HG02870 (cell line): ENCODE data around the gene SNUPN.

ENCODE experiments used
- ATAC-seq: cut with Tn5 transposase; IDR thresholded peaks from one replicate; pipeline ENCODE4 v1.9.1; 2021; ENCODE audit warnings: mild to moderate bottlenecking, moderate library complexity; ENCODE audit not compliant: unreplicated experiment

SNUPN gene

DNA sequence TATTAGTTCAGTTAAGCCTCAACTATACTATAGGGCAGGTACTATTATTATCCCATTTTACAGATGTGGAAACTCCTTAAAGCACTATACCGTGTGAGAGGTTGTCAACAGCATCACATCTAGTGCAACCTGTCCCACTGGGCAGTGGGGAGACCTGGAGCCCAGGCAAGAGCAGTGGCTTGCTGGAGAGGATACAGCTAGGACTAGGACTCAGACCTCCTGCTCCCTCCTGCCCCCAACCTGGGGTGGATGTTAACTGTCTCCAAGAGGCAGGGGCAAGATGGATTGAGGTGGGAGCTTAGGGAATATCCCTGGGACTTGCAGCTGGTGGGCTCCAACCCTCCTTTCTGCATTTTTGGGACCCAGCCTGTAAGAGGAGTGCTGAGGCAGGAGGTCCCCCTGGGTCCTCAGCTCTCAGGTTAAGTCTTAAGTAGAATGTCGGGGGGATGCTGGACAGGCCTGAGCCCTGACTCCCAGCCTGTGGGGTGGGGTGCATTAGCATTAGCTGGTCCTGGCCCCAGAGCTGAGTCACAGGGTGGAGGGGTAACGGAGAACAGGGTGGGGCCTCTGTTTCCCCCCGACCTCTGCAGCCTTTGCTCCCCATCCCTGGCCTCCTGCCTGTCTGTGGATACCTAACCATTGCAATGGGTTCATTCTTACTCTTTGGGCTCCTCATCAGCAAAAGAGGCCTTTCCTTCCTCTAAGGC is 28.8 kb upstream of the SNUPN start:
- no peak for ATAC-seq

DNA sequence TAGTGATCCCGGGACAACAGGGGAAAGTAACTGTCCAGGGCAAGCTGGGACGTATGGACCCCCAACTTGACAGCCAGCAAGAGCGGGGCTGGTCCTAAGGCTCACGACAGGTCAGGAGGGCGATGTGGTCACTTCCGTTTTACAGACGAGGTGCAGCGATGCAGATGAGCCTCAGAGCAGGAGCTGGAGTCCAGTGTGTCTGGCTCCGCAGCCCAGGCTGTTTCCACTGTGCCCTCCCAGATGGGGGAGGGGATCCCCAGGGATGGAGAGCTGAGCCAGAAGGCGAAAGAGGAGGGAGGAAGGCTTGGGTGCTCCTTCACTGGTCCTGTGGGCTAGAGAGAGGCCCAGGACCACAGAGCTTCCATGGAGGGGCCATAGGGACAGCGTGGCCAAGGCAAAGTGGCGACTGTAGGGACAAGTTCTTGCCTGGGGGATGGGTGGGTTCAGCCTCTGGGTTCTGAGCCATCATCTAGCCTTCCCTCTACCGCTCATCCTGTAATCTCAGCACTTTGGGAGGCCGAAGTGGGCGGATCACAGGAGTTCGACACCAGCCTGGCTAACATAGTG is 27.9 kb upstream of the SNUPN start:
- no peak for ATAC-seq

DNA sequence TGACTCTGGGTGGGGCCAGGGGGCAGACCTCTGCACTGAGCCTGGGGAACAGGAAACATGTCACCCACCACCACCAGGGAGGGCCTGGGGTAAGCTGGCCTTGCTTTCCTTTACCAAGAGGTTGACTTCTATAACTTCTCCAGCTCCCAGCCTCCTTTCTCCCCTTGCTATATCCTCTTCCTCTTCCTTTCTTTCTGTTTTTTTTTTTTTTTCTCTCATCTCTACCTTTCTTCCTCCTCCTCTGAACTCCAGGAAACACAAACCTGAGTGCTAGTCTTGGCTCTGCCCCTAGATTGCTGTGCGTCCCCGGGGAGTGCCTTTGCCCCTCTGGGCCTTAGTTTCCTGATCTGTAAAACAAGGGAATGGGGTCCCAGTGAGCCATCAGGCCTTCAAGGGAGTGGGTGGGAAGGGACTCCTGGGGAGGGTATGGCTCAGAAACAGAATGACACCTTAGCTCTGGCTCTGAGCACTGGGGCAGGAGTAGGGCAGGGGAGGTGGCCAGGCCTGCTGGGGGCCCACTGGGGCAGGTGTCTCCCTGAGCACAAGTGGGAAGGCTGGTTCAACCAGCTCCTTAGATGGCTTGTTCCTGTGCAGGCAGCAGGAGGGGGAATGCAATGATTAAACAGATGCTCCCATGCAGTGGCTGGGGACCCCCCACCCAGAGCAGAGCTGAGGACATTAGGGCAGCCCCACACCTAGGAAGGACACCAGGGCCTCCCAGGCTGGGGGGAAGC is 26.5 kb upstream of the SNUPN start:
- ATAC-seq = no peak

DNA sequence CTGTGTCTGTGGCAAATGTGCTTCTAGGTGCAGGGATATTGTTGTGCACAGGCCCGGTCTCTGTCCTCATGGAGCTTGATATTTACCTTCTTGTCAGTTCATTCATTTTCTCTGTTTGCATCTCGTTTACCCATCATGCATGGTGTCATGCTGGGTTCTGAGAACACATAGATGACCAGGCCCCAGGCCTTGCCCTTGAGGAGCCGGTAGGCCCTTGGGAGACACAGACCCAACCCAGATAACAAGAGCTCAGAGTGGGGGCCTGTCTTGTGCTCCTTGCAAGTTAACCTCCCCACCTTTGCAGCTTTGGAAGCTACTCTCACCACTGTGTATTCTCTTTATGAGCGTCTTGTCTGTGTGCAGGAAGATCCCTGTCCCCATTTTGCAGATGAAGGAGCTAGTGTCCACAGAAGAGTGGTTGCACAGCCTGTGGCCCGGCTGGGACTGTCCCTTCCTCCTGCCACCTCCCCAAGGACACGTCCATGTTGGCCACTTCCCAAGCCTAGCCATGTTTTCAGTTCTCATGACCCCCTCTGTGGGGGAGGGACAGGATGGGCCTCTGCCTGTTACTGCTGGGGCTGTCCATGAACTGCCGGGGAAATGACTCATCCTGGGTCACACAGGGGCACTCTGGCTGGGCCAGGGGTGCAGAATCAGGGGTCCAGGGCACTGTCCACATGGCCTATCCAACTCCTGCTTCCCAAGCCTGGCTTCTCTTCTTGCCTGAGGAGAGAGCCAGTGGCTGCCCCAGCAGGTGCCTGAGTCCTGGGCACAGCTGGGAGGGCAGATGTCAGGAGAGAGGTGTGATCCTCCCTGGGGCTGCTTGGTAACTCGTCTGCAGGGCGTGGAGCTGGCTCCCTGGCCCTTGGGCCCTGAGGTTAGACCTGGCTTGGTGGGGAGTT is 25.6 kb upstream of the SNUPN start:
- no peak for ATAC-seq

DNA sequence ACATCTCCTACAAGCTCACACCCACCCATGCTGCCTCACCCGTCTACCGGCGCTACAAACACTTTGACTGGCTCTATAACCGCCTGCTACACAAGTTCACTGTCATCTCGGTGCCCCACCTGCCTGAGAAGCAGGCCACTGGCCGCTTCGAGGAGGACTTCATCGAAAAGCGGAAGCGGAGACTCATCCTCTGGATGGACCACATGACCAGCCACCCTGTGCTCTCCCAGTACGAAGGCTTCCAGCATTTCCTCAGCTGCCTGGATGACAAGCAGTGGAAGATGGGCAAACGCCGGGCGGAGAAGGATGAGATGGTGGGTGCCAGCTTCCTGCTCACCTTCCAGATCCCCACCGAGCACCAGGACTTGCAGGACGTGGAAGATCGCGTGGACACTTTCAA is 24.3 kb upstream of the SNUPN start:
- ATAC-seq = no peak

DNA sequence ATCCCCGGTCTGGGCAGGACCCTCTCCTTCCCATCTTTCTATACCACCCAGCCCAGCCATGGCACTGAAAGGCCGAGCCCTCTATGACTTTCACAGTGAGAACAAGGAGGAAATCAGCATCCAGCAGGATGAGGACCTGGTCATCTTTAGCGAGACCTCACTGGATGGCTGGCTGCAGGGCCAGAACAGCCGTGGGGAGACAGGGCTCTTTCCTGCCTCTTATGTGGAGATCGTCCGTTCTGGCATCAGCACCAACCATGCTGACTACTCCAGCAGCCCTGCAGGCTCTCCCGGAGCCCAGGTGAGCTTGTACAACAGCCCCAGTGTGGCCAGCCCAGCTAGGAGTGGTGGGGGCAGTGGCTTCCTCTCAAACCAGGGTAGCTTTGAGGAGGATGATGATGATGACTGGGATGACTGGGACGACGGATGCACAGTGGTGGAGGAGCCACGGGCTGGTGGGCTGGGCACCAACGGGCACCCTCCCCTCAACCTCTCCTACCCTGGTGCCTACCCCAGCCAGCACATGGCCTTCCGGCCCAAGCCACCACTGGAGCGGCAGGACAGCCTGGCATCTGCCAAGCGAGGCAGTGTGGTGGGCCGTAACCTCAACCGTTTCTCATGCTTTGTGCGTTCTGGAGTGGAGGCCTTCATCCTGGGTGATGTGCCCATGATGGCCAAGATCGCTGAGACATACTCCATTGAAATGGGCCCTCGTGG is 23.7 kb upstream of the SNUPN start:
- no peak for ATAC-seq

DNA sequence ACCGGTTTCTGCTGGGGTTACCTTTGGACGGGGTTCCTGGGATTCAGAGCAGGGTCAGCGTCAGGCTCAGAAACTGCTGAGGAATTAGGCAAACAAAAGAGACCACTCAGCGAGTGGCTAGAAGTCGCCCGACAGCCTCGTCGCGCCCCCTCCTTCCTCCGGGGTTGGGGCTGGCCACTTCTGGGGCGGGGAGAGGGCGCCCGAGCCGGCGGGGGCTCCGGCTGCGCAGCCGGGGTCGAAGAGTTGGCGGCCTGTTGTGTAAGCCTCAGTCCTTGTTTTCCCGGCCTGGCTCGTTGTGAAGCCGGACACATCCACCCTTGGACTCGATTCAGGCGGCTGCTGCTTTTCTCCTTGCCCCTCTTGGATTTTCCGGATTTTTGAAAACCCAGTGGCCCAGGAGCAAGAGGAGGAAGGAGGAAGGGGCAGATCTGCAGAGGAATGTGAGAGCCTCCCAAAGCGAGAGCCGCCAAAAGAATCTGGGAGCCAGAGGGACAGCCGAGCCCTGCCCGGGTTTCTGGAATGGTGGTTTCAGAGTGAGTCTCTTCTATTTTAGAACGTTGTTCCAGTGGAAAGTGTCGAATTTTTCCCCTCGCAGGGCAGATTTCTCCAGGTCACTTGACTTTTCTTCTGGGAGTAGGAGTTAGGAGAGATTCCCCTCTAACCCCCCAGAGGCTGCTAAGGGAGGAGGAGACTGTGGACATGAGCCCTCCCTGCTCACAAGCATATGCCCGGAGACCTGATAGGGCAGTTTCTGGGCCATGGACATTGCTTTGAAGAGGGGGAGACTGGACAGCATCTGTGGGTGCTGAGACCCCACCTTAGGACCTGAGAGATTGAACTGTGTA is 22.9 kb upstream of the SNUPN start:
- ATAC-seq = no peak

DNA sequence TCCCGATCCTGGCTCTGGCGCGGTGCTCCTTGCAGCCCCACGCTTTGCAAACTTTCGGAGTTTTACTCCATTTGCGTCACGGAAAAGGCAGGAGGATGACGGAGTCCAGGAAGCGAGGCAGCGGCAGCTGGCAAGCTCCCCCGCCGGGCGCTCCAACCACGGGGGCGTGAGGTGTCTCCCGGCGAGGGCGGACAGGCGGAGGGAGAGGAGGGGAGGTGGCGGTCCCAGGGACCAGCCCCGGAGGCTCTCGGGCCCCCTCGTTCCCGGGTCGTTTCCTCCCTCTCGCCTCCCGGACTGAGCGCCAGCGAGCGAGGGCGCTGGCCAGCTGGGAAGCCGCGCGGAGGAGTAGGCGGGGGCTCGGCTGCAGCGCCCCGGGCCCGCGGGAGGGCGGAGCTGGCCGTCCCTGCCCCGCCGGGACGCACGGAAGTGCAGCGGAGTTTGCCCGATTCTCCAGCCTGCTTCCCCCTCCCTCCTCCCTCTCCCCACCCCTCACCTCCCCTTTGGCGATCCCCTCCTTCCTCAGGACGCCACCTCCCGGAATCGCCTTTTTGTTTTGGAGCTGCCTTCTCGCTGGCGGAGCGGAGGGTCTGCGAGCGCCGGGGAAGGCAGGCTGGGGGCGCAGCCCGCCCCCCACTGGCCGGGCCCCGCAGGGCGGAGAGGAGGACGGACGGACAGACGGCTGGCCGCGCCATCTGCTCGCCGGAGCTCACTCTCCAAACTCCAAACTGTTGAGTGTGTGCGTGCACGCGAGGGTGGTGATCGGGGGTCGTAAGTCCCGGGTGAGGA is 22.0 kb upstream of the SNUPN start, which contains the start of gene SNX33:
TSS of gene SNX33 (plus strand) at position 543 of the 786 bp plus-strand sequence. CDS start 1,191 bp downstream, outside the sequence.
- no peak for ATAC-seq

DNA sequence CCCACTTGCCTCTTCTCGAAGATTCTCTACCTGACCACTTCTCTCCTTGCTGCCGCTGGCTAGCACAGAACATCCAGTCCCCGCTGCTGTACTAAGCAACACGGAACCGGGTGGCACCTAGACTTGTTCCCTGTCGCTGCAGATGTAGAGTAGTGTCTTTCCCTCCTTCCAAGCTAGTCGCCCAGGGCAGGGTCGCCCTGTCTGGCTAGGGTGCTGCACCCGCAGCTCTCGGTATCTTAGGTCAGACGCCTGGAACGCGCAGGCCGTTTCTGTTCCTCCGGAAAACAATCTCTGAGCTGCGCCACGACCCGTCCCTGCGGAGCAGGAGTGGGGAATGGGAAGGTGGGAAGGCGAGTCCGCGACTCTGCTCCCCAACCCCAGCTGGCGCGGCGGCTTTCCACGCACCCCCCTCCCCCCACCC is 21.4 kb upstream of the SNUPN start:
- no peak for ATAC-seq

DNA sequence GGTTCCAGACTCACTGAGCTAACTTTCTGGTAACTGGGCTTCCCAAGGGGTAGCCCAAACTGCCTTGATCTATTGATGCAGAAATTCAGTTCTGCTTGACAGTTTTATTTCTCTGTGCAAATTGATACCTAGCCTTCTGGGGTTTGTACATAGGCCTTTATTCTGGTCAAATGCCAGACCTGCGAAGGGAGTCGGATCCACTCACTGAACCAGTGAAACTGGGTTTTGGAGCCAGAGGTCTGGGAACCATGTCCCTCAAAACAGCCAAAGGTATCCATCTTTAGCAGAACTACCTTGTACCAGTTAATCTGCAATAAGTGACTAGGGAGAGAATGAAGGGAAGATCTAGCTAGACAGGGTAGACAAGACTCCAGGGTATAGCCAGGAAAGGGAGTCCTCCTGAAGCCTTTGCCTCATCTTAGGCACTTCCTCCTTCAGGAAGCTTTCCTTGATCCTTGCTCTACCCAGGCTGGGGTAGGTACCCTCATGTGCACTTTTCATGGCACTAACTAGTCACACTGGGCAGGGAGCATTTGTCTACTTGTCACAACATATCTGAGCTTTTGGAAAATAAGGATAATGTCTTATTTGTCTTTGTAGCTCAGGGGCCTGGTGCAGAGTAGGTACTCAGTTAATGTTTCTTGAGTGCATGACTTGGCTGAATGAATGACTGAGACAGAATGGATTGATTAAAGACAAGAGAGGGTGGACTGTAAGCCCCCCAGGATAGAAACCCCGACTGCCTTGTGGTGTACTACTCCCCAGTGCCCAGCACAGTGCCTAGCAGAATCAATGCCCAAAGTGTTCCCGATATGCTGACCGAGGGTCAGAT is 20.8 kb upstream of the SNUPN start:
- no peak for ATAC-seq

DNA sequence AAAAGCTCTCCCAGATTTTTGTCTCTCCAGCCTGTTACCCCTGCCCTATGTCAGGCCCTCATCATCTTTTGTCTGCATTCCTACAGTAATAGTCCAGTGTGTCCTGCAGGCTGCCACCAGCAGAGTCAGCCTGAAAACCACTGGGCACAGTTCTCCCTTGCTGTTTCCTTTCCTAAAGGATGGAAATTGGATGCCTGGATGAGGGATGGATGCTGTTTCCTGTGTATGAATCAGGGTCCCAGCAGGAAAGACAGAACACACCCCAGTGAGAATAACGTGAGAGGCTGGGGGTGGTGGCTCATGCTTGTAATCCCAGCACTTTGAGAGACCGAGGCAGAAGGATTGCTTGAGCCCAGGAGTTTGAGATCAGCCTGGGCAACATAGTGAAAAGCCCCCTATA is 18.9 kb upstream of the SNUPN start:
- no peak for ATAC-seq

DNA sequence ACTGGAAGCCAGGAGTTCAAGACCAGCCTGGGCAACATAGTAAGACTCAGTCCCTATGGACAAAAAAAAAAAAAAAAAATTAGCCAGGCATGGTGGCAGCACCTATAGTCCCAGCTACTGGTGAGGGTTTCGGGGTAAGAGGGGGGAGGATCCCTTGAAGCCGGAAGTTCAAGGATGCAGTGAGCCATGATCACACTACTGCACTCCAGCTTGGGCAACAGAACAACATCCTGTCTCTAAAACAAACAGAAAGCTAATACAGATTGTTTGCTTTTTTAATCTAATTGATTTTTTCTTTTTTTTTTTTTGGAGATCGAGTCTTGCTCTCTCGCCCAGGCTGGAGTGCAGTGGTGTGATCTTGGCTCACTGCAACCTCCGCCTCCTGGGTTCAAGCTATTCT is 16.1 kb upstream of the SNUPN start:
- no peak for ATAC-seq

DNA sequence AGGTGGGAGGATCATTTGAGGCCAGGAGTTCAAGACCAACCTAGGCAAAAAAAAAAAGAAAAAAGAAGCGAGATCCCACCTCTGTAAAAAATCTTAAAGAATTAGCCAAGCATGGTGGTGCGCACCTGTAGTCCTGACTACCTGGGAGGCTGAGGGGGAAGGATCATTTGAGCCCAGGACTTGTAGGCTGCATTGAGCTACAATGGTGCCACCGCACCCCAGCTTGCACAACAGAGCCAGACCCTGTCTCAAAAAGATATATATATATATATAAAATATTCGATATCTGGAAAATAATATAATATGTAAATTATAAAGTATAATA is 15.6 kb upstream of the SNUPN start:
- ATAC-seq = no peak

DNA sequence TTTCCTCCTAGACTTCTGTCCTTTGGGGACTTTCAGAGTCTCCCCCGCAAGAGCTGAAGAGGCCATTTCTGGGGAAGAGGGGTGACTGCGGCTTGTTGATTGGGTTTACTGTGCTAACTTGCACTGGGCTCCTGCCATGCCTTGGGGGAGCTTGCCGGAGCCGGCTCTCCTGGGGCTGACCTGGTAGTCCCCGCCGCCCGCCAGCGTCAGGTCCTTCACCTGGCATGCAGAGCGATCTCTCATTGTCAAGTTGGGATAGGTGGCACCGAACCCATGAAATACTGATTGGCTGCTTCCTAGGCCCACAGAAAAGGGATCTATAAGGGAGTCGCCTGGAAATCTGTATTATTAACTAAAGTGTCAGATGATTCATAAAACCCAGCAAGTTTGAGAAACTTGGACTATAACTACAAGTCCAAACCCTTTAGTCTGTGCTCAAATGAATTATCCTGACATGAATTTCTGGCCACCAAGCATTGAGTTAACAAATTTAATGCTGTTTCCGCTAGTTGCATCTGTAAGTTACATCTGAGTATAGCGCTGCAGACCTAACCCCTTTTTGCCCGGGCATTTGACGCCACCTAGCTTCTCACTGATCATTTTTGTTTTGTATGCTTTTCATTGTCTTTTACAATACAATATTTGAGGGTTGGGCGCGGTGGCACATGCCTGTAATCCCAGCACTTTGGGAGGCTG is 15.1 kb upstream of the SNUPN start:
- peak; percentile 25 for ATAC-seq

DNA sequence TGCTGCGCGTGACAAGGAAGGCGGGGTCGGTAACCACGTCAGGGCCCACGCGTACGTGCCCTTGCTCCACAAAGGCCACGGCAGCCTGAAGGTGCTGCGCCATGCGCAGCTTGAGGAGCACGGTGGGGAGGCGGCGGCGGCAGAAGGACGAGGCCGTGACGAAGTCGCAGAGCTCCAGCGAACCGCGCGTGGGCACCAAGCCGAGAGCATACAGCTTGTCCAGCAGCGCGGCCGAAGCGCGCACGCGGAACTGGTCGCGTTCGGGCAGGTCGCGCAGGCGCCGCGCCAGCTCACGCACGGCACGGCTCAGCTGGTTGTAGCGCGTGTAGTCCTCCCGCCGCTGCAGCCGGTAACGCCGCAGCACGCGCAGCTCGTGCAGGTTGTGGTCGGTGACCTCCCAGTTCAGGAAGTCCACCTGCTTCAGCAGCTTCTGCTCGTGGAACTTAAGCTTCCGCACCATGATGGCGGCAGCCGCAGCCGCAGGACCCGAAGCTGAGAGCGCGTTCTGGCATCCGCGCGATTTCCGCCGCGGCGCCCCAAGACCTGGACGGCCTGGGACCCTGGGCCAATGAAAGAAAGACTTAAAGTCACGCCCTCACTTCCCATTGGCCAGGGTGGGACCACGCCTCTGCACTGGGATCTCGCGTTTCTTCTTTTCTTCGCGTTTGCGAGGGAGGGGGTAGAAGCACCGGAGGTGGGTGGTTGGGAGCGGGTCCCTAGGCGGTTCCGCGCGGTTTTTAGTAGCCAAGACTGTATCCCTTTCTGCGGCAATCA is 14.4 kb upstream of the SNUPN start, which contains the start of gene IMP3:
TSS of gene IMP3 (minus strand) at position 516 of the 774 bp plus-strand sequence. CDS start at position 460, 56 bp downstream.
- peak; percentile 89 for ATAC-seq

DNA sequence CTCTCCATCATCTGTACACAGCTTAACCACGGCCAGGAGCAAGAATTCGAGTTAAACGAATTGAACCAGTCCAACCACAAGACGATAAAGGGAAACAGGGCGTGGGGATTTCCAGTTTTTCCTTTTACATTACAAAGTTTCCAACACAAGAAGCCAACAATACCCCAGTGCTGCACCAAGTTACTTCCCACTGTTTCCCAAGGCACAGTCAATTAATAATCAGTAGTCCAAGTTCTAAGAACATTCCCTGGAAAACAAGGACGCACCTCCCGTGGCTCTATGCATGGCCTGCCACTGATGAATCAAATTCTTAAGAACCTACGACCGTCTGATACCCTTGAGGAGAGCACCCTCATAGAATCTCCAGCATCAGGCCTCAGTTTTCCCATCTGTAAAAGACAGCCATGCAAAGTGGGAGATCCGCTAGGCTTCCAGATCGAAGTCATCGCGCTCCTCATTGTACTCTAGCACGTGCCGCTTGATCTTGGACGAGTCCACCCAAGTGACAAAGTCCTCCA is 13.7 kb upstream of the SNUPN start:
- ATAC-seq = no peak
